Neural cell (in vitro differentiated cells): ENCODE results near the gene FRMPD4.

ENCODE experiments used
- EP300 ChIP-seq: fragments of 450-650 bp; conservative IDR thresholded peaks from 2 replicates; pipeline ENCODE4 v1.6.1; 2014; ENCODE audit warnings: antibody characterized with exemption, mild to moderate bottlenecking, moderate library complexity; ENCODE audit not compliant: poor library complexity, severe bottlenecking
- TF ChIP-seq, protein P1 (sequence below): fragments of 450-650 bp; IDR thresholded peaks from 2 replicates; pipeline ENCODE4 v1.5.1; 2014; ENCODE audit warnings: antibody characterized with exemption, mild to moderate bottlenecking, moderate library complexity; ENCODE audit not compliant: poor library complexity, severe bottlenecking

DNA sequence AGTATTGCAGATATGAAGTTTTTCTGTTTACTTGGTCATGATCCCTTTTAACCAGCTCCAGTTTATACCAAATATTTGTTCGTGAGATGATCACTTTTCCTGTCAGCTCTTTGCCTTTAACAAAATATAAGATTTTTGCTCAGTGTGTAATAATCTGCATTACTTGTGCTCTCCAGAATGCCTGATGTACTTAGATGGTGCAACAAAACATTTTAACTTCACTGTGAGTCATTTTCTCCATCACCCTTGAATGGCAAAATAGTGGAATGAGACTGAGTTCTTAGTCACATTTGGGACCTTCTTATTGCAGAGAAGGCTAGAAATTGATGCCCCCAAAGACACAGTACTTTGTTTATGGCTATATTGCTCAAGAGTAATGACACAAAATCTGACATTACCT is 252.0 kb downstream of the FRMPD4 start:
- TF ChIP-seq, protein P1, sequence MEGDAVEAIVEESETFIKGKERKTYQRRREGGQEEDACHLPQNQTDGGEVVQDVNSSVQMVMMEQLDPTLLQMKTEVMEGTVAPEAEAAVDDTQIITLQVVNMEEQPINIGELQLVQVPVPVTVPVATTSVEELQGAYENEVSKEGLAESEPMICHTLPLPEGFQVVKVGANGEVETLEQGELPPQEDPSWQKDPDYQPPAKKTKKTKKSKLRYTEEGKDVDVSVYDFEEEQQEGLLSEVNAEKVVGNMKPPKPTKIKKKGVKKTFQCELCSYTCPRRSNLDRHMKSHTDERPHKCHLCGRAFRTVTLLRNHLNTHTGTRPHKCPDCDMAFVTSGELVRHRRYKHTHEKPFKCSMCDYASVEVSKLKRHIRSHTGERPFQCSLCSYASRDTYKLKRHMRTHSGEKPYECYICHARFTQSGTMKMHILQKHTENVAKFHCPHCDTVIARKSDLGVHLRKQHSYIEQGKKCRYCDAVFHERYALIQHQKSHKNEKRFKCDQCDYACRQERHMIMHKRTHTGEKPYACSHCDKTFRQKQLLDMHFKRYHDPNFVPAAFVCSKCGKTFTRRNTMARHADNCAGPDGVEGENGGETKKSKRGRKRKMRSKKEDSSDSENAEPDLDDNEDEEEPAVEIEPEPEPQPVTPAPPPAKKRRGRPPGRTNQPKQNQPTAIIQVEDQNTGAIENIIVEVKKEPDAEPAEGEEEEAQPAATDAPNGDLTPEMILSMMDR = no peak
- no peak for TF ChIP-seq EP300
